Measurements from ENCODE around the gene ARHGAP23. TPM values are rescaled to one million over a fixed set of nuclear protein-coding genes. Genes with fewer than 3 reads are reported as not detected.

The ARHGAP23 gene
- polyA plus RNA-seq, 12 donors: 23.7 to 49.5 (median 33.9) TPM; not detected in 1

DNA sequence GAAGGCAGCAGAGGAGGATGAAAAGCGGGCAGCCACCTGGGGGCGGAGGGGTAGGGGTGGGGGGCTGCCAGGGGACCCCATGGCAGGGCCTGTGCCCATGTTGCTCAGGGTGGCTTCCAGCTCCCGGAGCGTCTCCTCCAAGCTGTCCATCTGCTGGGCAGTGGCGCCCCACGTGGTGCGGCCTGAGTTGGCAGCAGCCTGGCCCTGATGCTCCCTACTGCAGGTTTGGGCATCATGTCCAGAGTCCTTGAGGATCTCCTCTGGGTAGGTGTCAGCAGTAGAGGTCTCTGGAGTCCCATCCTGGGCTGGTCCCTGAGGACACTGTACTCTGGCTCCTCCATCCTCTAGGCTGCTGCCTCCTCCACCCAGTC is 116.6 kb downstream of the ARHGAP23 start:
- DNase-seq: no peak

DNA sequence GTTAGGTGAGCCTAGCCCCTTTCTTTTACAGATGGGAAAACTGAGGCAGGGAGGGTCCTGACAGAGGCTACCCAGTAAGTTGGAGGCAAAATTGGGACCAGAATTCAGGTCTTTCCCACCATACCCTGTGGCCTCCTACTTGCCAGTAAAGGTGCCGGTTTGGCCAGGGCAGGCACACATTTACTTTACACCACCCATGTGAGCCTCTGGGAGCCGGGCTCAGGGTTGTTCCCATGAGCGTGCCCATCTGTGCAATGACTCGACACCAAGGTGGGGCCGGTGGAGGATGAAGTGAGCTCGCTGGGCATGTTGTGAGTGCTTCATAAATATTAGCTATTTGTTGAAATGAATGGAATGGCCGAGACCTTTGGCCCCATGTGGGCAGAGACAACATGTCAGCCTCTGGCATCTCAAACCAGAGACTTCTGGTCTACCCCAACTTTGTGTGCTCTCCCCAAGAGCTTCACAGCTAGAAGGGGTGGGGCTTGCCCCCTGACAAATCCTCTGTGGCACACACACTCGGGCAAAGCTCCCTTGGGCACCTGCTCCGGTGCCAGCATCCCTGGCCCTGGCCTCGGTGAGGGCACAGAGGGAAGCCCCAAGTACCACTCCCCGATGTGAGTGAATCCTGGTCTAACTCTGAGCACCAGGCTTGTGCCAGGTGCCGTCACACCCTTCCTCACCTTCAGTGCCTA is 117.4 kb downstream of the ARHGAP23 start:
- DNase-seq: no peak

DNA sequence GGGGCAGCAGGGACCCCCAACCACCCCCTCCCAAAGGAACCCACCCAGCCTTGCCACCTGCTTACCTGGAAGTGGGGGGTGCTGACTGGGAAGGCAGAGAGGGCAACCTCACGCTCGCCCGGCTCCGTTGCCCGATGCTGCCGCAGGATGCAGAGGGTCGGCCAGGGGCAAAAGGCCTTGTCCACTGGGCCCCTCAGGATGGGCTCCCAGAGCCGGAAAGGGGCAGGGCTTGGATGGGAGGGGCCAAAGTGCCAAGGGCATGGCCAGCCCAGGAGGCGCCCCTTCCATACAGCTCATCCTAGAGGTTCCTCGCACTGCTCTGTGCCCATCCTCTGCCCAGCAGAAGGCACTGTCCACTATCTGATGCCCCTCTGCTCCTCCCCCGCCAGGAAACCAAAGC is 118.1 kb downstream of the ARHGAP23 start:
- DNase-seq: no peak

DNA sequence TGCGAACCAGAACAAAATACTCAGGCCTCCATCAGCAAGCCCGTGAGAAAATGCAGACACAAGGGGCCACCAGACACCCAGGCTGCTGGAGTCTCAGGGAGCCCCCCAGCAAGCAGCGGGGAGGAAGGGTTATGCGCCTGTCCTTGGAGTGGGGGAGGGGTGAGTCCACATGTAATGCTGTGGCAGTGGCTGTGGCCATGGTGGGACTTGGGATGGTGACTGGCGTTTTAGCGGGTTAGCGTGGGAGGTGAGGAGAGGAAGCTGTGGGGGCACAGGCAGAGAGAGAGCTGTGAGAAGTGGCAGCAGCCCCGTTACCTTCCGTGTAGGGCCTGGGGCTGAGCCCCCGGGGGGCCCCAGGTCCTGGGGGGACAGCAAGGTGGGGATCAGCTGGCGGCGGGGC is 119.2 kb downstream of the ARHGAP23 start:
- DNase-seq: no peak

DNA sequence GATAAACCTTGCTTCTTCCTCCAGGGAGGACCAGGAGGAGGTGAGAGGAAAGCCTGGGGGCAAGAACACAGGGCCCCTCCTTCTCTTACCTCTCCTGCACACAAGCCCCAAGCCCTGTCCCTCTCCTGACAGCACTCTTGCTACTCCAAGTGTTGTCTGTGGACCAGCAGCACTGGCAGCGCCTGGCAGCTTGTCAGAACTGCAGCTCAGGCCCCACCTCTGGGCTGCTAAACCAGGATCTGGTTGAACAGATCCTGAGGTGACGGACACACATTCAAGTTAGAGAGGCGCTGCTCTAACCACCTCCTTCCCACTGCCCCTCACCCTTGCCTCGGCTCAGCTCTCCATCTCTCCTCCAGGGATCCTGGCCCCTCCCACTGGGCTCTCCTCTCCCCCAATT is 121.0 kb downstream of the ARHGAP23 start:
- no peak for DNase-seq

DNA sequence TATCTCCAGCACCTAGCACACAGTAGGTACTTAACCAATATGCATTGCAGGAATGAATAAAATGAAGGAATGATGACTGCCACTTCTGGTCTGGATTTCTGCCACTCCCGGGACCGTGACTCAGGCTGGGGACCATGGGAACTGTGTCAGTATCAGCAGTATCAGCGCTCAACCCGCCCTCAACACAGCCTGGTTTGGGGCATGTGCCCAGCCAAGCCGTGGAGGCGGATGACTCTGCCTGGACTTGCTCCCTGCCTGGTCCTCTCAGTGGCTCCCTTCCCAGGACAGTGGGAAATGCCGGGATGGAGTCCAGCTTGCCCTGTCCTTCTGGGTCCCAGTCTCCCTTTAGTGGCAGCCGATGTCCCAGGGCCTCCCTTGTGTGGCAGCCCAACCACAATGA is 122.4 kb downstream of the ARHGAP23 start:
- no peak for DNase-seq

DNA sequence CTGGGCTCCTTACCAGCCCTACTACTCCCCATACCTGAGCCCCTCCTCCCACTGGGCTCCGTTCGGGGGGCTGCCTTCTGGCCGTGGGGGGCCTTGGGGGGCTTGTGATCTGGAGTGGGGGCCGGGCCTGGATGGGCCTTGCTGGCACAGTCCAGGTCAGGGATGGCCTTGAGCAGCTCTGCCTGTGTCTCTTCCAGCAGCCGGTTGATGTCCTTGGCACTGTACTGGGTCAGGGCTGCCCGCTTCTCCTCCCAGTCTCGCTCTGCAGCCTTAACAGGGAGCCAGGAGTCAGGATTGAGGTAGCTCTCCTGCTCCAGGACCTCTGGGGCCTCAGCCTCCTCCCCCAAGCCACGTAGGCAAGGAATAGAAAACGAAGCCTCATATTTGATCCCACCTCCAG is 122.9 kb downstream of the ARHGAP23 start:
- DNase-seq: no peak

DNA sequence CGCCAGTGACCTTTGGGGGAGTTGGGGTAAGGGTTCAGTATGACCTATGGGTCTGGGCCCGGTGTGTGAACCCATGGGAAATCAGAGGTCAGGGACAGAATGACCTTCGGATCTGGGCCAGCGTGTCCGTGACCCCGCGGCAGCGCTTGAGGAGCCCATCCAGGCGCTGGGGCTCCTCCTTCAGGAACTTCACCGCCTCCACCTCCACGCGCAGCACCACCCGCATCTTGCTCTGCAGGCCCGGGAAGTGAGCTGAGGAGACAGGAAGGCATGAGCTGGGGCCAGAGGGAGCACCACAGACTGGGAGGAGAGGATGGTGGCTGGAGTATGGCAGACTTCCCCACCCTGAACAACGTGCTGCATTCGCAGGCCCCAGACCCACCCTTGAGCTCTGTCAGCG is 124.1 kb downstream of the ARHGAP23 start:
- DNase-seq: no peak

DNA sequence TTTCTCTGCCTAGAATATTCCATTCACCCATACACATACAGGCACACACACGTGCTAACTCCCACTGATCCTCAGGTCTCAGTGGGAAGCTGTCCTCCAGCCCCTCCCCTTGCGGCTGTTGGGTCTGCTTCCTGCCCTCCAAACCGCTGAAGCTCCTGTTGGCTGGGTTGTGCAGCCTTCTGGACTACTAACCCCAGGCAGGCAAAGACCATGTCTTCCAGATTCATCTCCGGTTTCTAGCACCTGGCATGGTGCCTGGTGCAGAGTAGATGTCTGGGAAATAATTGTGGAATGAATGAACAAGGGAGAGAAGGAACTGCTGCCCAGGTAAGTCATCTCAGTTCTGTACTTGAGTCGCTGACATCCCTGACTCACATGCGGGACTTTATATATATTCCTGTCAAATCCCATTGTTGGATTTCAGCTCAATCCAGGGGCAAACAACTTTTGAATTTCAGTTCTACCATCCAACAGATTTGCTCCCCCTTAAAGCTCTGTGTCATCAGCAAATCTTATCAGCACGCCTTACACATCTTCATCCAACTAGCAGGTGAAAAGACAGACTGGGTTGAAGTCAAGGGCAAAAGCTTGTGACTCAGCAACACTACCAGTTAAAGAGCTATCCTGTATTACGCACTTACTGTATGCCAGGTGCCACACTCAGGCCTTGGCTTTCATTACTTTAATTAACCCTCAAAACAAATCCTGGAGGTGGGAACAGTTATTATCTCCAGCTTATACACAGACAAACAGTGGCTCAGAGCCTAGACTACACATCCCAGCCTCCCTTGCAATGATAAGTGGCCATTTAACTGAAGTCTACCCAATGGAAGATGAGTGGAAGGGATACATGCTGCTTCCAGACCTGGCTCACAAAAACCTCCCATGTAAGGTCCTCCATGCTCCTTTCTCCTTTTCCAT is 126.4 kb downstream of the ARHGAP23 start:
- DNase-seq: no peak

DNA sequence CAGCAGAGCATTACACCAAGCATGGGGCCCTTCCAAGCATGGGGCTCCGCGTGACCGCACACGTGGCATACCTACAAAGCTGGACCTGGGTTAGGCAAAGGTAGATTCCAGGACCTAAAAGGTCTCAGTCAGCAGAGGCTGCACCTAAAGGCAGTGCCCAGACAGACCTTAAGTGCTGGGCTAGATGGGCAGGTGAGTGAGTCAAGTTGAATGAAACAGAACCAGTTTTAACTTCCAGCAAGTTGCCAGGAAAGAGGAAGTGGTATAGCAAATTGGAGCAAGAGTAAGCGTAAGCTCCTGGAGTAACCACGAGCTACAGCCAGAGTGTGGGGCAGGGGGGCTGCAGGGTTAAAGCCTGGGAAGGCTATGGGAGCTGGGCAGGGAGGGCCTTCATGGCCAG is 128.0 kb downstream of the ARHGAP23 start:
- no peak for DNase-seq

DNA sequence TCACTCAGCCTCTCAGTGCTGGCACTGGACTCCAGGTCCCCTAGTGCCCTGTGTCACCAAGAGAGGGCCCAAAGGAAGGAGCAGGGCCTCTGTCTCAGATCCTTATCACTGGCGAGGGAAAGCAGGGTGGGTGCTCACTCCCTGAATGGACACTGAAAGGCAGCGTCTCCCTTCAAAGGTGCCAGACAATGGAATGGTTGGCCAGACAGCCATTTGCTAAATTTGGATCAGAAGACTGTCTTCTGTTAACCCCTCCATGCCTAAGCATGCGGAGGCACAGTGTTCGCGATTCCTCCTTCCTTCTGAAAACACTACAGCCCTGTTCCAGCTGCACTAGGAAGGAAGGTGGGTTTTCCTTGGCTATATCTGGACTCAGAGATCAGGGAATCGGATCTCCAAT is 129.1 kb downstream of the ARHGAP23 start:
- DNase-seq: no peak

DNA sequence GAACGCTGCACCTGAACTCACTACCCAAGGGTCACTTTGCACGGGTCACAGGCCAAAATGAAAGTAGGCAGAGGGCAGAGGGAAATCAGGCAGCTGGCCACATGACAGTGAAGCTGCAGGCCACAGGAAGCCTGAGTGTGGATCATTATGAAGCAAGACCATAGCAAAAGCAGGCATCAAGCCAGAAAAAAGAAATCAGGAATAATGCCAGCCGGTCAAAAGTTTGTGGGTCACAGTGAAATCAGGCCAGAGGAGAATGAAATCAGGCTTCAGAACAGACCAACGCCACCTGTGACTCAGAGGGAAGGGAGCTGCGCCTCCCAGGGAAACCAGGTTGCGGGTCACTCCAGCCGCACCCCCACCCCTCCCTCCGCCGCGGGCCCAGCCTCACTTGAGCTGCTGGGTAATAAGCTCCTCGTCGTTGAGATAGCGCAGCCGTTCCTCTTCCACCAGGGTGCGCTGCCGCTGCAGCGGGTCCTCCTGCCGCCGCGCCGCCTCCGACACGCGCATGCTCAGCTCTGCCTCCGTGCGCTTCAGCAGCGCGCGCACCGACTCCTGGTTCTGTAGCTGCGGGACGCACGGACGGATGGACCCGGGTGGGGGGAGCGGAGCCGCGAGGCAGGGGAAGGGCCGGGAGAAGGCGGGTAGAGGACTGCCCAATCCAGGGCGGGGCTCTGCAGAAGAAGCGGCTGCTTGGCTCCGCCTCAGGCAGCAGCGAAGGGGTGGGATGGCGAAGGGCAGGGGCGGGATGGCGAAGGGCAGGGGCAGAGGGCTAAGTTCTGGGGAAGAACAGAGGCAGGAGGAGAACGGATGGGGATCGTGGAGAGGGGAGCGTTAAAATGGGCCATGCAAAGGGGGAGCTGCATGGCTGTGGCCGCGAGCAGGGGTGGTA is 129.8 kb downstream of the ARHGAP23 start:
- DNase-seq: peak; percentile 87

DNA sequence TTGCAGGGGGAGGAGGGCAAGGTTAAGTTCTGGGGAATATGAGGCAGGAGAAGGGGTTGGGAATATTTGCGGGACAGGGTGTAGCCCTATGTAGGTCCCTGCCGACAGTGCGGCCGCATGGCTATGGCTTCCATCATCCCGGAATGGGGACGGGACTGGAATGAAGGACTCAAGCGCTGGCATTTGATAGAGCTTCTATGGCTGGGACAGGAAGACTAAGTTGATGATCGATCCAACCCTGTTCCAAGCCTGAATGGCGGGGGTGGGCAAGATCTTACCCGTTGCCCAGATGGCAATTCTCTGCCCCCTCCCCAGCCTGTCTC is 130.4 kb downstream of the ARHGAP23 start:
- no peak for DNase-seq

DNA sequence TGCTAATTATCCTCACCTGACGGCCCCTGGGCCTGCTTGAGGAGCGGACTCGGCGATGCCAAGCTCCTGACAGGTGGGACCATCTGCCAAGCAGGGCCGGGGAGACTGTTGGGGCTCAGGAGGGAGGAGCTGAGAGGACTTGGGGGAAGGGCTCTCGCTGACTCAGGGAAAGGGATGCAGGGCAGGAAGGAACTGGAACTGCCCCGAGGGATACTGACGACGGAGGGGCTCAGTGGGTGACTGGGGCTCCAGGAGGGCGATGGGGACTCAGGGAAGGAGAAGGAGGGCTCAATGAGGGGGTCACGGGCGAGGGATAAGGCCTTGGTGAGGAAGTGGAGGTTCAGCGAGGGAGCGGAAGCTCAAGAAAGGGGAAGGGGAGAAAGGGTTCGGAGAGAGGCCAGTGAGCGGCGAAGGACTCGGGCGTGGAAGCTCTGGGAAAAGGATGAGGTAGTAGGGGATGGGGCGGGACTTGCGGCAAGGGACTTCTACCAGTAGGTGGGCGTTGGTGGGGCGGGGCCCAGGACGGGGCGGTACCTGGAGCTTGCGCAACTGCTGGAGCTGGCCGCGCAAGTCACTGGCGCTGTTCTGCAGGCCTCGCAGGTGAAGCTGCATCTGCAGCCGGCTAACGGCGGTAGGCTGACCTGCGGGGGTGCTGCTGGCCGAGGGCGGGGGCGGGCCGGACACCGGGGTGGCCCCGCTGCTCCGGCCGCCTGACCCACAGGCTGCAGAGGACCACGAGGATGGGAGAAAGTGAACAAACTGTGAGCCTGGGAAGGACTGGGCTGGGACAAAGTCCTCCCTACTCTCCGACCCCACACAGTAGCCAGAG is 131.0 kb downstream of the ARHGAP23 start:
- peak; percentile 35 for DNase-seq

DNA sequence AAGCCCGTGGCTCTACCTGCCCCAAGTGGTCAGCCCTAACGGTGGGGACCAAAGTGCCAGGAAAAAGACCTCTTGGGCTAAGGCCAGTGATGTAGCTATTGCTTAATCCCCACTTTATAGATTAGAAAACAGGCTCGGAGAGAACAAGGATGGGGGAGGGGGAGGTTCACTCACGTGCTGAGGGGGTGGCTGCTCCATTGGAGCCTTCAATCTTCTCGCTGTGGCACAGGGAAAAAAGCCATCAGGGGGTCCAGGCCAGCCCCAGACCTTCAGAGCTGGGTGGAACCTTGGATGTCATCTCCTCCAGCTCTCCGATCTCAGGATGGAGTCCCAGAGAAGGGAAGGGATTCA is 131.6 kb downstream of the ARHGAP23 start:
- DNase-seq: no peak

DNA sequence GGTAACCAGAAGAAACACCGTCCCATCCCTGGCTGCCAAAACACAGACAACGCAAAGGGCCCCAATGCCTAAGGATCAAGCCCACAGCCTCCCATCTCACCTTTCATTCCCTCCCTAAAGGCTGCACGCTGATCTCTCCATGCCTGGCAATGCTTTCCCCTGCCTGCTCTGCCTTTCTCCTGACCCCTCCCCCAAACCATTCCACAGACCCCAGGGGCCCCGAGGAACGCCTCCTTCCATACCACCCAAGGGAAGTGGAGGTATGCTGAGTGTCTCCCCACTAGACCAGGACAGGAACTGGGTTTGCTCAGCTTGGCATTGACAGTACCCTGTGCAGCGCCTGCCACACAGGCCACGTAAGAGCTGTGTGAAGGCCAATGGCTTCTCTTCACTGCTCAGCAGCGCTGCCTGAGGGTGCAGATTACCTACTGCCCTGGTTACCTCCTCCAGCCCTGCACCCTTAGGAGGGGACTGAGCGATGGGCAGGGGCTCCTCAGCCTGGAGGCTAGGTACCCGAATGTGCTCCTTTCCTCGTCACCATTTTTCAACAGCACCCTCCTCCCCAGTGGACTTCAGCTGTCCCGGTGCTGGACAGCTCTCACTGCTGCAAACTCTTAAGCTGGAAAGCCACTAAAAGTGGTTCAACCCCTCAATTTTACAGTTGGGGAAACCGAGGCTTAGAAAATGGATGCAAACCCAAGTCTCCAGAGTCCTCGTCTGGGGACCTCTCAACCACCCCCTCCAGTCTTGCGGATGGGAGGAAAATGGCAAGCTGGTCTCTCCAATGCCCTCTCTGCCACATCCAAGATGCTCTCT is 132.4 kb downstream of the ARHGAP23 start:
- peak; percentile 40 for DNase-seq

DNA sequence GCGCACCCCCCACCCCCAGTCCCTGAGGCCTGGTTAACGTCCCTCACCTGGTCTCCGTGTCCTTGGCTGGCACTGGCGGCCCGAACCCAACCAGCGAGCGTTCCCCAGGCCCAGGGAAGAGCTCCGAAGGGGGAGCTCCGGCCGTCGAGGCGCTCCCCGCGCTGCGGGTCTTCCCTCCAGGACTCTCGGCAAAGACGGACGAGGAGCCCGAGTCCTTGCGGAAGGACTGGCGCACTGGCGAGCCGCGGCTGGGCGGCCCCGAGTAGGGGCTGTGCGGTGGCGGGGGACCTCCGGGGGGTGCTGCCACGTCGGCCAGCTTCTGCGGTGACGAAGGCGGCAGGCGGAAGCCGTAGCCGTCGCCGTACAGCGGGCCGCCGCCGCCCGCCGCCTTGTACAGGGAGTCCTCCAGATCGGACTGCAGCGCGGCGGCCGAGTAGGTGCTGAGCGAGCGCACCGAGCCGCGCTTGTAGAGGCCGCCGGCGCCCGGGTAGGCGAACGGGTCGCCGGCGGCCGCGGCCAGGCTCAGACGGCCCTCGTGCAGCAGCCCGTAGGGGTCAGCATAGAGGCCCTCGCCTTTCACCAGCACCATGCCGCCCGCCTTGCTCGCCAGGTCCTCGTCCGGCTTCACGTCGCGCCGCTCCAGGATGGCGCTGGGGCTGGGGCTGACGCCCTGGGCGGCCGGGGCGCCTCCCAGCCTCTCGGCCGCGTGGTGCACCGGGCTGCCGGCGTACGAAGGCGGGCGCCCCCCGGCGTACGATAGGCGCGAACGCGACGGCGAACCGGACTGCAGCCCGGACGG is 133.4 kb downstream of the ARHGAP23 start:
- no peak for DNase-seq

Measured in muscle of arm (tissue), 12 donors.